Activated T-helper 1 cell treated with anti-CD3 and anti-CD28 coated beads, Interleukin-12 subunit alpha, Interleukin-12 subunit beta, Interleukin-2, Interleukin-4 antibody, amounts not matched to agents 30 ng/mL and 10 ng/mL and 1 ng/mL, durations not matched to agents 14 hours and 24 hours and 36 hours (primary cell): ENCODE data around the gene KRTAP16-1. TPM values are rescaled to one million over a fixed set of nuclear protein-coding genes. Genes with fewer than 3 reads are reported as not detected.

Experiments used
- DNase-seq: peaks from one replicate; pipeline ENCODE4 v3.0.0; 2021; ENCODE audit warnings: low spot score
- H3K27ac Mint-ChIP-seq: one replicate; pipeline ENCODE4 v1.8.0; 2021; ENCODE audit warnings: mild to moderate bottlenecking, mixed read lengths
- H3K27me3 Mint-ChIP-seq: one replicate; pipeline ENCODE4 v1.8.0; 2022; ENCODE audit warnings: mild to moderate bottlenecking, moderate library complexity, mixed read lengths; ENCODE audit not compliant: insufficient read depth
- H3K36me3 Mint-ChIP-seq: one replicate; pipeline ENCODE4 v1.8.0; 2021; ENCODE audit warnings: low read depth, mixed read lengths
- H3K4me1 Mint-ChIP-seq: one replicate; pipeline ENCODE4 v1.8.0; 2021; ENCODE audit warnings: low read depth, mixed read lengths
- H3K4me3 Mint-ChIP-seq: one replicate; pipeline ENCODE4 v1.8.0; 2021; ENCODE audit warnings: mild to moderate bottlenecking, moderate library complexity, mixed read lengths
- H3K9me3 Mint-ChIP-seq: one replicate; pipeline ENCODE4 v1.8.0; 2021; ENCODE audit warnings: mixed read lengths
- intact Hi-C: fragments of 100-400 bp; cut with micrococcal nuclease; formaldehyde crosslinking; loops from one replicate; pipeline ENCODE4 v1.15.1; 2024
- total RNA-seq: library from RNA; stranded (reverse); gene quantifications from 2 replicates; pipeline ENCODE4 v1.2.3, GENCODE V29; 2022

The KRTAP16-1 gene
- total RNA-seq, 1 donor from 2014 or later: not detected

DNA sequence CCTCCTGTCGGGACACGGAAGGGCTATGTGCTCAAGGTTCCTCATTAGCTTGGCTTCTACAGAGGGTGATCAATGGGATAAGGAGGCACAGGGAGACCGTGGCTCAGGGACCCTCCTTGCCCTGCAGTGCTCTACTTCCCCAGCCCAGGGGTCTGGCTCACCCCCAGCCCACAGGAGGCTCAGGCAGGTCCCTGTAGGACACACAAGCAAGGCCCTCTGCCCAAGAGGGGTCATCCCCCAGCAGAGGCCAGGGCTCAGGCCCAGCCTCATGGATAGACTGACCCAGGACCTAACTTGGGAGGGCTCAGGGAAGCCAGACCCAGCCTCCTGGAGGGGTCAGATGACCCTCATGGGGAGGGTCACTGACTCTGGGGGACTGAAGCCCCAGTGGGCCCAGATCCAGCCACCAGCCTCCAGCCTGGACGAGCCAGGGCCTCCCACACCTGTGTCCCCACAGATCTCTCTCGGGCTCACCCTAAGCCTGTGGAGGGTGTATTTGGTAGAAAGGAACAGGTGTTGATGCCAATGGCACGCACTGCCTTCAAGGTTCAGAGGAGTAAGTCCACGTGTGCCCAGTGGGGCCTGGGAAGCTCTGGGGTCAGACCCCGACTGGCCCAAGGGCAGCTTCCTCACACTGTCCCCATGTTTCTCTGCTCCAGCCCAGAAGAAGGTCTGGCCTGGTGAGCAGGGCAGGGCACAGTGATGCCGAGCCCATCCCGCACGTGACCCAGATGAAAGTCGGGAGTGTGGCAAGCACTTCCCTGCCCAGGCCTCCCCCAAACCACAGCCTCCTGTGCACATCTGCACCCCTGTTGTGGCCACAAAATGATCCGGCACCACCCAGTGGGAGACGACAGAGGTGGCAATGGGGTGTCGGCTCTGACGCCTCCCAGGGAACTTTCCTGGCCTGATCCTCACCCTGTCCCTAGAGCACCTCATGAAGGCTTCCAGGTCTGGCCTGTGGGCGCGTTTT lies 17.4 kb upstream of the KRTAP16-1 start:
- Mint-ChIP-seq H3K27ac (no peak overlapping the region), H3K27me3 (no peaks in the 10 kb centered on the region), H3K9me3 (no peaks in the 10 kb centered on the region), H3K36me3 (no peaks in the 10 kb centered on the region), H3K4me3 (no peak overlapping the region), H3K4me1 (peaks cover 7% of the 10 kb centered on the region)
- intact Hi-C loops: no loop called here
- DNase-seq: no peak

DNA sequence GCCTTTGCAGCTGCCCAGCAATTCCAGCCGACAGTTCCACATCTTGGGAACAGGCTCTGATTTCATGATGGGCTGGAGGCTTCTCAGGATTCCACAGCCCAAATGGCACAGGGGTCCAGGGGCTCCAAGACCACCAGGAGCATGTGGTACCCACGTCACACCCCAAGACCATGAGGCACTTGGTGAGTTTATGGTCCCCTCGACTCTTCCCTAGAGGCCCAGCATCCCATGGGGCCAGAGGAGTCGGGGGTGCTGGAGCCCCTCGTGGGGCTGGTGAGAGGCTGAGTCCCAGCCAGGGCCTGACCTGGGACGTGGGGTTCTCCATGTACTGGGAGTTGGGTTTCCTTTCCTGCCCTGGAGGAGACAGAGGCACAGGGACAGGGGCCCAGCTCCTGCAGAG lies 16.5 kb upstream of the KRTAP16-1 start:
- DNase-seq: no peak
- no peaks in the 10 kb centered on the region for H3K36me3 Mint-ChIP-seq
- H3K9me3 Mint-ChIP-seq: peaks cover 2% of the 10 kb centered on the region
- H3K27me3 Mint-ChIP-seq: no peaks in the 10 kb centered on the region
- intact Hi-C loops: no loop called here
- no peak overlapping the region for H3K4me3 Mint-ChIP-seq
- H3K4me1 Mint-ChIP-seq: peaks cover 7% of the 10 kb centered on the region
- no peak overlapping the region for H3K27ac Mint-ChIP-seq

DNA sequence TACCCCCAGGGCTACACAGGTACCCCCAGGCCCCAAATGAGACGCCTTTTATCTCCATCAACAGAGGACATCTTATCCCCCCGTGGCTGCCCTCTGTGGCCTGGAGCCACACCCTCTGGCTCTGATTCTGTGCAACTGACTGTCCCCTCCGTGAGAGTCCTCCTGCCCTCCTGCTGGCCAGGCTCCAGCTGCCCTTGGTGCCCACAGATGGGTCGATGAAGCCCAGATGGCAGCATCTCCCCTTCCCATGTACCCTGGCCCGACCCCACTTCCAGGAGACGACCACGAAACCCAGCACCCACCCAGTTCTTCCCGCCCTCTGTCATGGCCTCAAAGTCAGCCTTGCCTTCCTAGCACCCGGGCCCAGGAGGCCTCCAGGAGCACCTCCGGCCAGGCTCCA lies 16.0 kb upstream of the KRTAP16-1 start:
- peaks cover 7% of the 10 kb centered on the region for H3K4me1 Mint-ChIP-seq
- DNase-seq: no peak
- intact Hi-C loops: no loop called here

DNA sequence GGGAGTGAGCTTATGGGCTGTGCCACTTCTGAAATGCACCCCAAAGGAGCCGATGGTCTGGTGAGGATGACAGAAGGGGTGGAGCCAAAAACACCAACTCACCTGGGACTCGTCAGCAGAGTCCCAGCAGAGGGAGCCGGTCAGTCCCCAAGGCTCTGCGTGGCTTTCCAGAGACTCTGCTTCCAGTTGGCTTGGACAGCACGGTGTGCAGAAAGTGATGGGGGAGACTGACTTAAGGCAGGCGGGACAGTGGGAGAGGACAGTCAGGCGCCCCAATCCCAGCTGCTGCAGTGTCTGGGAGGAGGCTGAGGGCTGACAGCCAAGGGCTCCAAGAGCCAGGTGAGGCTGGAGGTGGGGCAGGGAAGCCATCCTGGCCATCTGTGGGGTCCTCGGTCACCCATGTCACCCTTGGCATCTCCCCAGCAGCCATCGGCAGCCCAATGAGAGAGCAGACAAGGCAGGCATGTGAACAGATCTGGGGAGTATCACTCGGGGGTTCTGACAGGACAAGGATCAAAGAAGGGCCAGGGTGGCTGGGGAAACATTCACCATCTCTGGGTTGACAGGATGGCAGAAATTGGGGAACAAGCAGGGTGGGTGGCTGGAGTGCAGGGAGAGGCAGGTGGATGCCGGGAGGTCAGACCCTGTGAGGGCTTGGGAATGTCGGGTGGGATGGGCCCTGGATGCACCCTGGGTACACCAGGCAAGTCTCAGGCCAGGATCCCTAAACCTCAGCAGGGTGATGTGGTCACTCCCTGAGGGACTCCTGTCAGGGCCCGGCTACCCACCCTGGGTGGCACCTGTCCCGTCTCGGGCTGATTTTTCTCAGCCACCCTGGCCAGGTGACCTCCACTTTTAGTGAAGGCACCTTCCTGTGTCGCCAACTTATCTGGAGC lies 15.3 kb upstream of the KRTAP16-1 start:
- DNase-seq: no peak
- Mint-ChIP-seq H3K27ac (no peak overlapping the region), H3K4me3 (no peak overlapping the region), H3K36me3 (no peaks in the 10 kb centered on the region), H3K9me3 (peaks cover 13% of the 10 kb centered on the region), H3K4me1 (peaks cover 7% of the 10 kb centered on the region), H3K27me3 (no peaks in the 10 kb centered on the region)
- intact Hi-C loops: loop anchor here (5.0 kb wide), 1 partner anchor 417 kb away; no protein-coding TSS in a partner anchor

More for the DNA sequence above, 16.0 kb upstream of the KRTAP16-1 start:
- no peak overlapping the region for H3K27ac Mint-ChIP-seq
- H3K36me3 Mint-ChIP-seq: no peaks in the 10 kb centered on the region
- H3K27me3 Mint-ChIP-seq: no peaks in the 10 kb centered on the region
- peaks cover 6% of the 10 kb centered on the region for H3K9me3 Mint-ChIP-seq
- no peak overlapping the region for H3K4me3 Mint-ChIP-seq

DNA sequence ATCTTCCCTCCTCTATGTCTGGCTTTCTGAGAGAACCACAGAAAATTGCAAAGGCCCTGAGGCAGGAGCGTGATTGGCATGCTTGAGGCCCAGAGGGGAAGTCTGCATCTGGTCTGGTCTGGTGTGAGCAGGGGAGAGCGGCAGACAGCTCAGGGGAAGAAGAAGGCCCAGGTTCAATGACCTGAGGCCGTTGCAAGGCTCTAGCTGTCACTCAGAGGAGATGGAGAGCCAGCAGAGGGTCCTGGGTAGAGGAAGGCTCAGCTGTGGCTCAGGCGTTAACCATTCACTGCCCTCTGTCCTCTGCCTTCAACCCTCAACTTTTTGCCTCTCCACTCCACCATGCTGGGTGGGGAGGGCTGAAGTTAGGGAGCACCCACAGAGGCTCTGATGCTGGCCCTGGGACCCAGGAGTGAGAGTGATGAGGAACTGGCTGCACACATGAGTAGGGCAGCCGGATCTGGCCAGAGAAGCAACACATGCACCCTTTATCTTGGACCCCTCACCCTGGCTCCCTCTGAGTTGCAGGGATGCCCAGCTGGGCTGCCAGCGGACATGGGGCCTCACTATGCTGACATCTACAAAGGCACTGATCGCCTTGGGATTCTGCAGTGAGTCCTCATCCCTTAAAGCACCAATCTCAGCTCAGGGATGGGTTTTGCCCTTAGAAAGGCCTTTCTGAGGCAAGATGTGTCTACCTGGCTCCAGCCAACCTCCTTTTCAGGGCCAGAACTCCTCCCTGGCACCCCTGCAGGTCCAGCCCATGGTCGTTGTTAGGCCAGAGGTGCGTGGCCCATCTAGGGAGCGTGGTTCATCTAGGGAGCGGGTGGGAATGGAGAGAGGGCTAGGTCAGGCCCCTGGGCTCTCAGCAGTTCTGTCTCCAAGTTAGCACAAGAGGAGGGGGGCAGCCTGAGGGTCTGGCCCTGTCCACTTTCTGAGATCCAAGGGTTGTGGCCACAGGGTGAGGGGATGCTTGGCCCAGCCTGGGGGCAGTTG lies 14.1 kb upstream of the KRTAP16-1 start:
- no peaks in the 10 kb centered on the region for H3K27me3 Mint-ChIP-seq
- no peak overlapping the region for H3K4me3 Mint-ChIP-seq
- peaks cover 18% of the 10 kb centered on the region for H3K9me3 Mint-ChIP-seq
- no peak overlapping the region for H3K27ac Mint-ChIP-seq
- H3K36me3 Mint-ChIP-seq: no peaks in the 10 kb centered on the region
- DNase-seq: no peak
- peaks cover 7% of the 10 kb centered on the region for H3K4me1 Mint-ChIP-seq
- intact Hi-C loops: loop anchor here (2.0 to 5.0 kb wide), 2 partner anchors 416 to 520 kb away; no protein-coding TSS in a partner anchor

DNA sequence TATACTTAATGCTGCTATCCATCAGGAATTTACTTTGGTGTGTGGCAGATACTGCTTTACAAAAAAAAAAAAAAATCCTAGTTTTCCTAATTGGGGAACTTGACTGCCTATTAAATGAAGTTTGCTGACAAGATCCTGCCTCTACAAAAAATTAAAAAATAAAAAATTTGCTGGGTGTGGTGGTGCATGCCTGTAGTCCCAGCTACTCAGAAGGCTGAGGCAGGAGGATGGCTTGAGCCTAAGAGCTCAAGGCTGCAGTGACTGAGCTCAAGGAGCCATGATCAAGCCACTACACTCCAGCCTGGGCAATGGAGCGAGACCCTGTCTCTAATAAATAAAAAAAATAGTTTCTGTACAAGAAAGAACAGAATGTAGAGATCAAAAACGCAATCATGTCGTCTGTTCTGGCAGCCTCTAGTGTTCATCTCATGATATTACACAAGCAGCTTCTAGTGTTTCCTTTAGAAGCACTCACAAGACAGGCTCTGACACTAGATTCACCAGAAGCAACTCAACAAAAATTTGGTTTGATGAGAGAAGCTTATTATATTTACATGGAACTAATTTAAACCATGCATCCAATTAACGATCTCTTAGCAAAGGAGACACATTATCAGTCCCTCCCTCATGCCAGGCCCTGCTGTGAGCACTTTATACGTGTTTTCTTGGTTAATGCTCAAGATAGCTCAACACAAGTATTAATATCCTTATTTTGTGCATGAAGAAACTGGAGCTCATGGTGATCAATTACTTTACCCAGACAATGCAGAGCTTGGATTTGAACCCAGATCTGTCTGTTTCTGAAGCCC lies 13.2 kb upstream of the KRTAP16-1 start:
- no peaks in the 10 kb centered on the region for H3K27me3 Mint-ChIP-seq
- DNase-seq: no peak
- H3K27ac Mint-ChIP-seq: no peak overlapping the region
- peaks cover 7% of the 10 kb centered on the region for H3K4me1 Mint-ChIP-seq
- no peaks in the 10 kb centered on the region for H3K36me3 Mint-ChIP-seq
- peaks cover 18% of the 10 kb centered on the region for H3K9me3 Mint-ChIP-seq
- intact Hi-C loops: loop anchor here (2.0 to 5.0 kb wide), 2 partner anchors 415 to 519 kb away; no protein-coding TSS in a partner anchor
- no peak overlapping the region for H3K4me3 Mint-ChIP-seq

DNA sequence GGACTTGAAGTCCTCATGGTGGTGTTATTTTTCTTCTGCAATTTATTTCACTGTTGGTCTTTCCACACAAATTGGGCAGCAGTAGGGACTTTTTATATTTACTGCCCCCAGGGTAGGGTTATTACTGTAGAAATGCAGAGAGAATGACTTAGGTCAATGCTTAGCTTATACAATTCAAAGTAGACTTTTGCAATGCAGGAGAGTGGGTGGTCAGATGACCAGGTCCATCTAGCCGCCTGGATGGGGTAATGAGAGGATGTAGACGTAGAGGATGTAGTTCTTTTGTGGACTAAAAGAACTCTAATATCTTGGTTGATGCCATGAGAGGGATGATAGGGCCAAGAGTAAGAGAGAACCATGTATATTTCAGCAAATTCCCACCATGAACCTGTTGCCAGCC lies 9.1 kb upstream of the KRTAP16-1 start:
- peaks cover 18% of the 10 kb centered on the region for H3K9me3 Mint-ChIP-seq
- no peak for DNase-seq
- H3K27me3 Mint-ChIP-seq: peaks cover 3% of the 10 kb centered on the region
- H3K4me1 Mint-ChIP-seq: peaks cover 7% of the 10 kb centered on the region
- no peak overlapping the region for H3K27ac Mint-ChIP-seq
- no peak overlapping the region for H3K4me3 Mint-ChIP-seq
- intact Hi-C loops: no loop called here
- no peaks in the 10 kb centered on the region for H3K36me3 Mint-ChIP-seq

DNA sequence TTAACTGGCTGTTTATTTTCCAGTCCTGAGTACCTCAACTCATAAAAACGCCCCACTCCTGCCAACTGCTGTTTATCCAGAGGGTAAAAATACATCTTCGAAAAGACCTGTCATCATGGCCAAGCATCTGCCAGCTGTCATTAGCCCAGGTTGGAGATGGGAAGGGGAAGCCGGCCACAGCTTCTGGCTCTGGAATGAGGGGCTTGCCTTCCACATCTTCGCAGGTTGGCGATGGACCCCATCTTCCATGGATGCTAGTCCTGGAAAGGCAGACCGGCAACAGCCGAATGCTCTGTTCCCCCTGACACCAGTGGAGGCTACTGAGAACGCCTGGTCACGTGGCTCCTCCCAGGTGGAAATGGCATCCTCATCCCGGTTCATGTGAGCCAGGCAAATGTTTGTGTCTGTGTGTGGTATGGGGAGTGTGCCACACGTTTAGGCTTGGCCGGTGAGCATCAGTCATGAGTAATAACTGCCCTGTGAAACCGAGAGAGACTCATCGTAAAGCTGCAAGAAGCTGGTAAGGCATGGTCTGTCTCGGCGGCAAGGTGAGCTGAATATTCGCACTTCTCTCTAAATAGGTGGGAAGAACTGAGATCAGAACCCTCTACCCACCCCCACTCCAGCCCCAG lies 6.8 kb upstream of the KRTAP16-1 start:
- peaks cover 3% of the 10 kb centered on the region for H3K4me1 Mint-ChIP-seq
- DNase-seq: no peak
- peaks cover 18% of the 10 kb centered on the region for H3K9me3 Mint-ChIP-seq
- H3K36me3 Mint-ChIP-seq: no peaks in the 10 kb centered on the region
- no peak overlapping the region for H3K27ac Mint-ChIP-seq
- H3K4me3 Mint-ChIP-seq: no peak overlapping the region
- intact Hi-C loops: no loop called here
- H3K27me3 Mint-ChIP-seq: peaks cover 6% of the 10 kb centered on the region

DNA sequence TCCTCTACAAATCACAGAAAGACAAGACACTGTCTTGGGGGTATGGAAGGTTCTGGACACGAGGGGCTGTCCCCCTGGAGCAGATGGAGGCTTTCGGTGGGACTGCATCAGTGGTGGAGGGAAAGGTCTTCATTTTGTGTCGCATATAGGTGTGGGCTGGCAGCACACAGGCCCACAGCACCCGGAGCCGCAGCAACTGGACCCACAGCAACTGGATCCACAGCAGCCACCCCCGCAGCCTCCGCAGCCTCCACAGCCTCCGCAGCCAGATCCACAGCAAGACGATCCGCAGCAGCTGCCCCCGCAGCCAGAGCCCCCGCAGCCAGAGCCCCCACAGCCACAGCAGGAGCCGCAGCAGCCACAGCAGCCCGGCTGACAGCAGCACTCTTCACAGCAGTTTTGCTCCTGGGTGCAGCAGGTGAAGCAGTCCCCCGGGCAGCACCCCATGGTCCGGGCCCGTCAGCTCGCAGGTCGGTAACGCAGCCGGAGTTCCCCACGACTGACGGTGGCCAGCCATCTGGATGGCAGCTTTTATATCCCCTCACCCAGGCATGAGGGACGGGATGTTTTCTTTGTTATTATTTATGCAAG lies 6.2 kb upstream of the KRTAP16-1 start, which contains the start of gene KRTAP17-1:
Gene KRTAP17-1, minus strand, starts transcription at position 507 of the 591 bp plus-strand sequence. Its CDS starts 60 bp downstream, at position 447.
- H3K27me3 Mint-ChIP-seq: peaks cover 6% of the 10 kb centered on the region
- no peaks in the 10 kb centered on the region for H3K36me3 Mint-ChIP-seq
- peaks cover 13% of the 10 kb centered on the region for H3K9me3 Mint-ChIP-seq
- no peak within 1 kb of the TSS for H3K27ac Mint-ChIP-seq
- DNase-seq: no peak
- H3K4me1 Mint-ChIP-seq: peaks cover 8% of the 10 kb centered on the region
- H3K4me3 Mint-ChIP-seq: no peak within 1 kb of the TSS
- intact Hi-C loops: no loop called here

DNA sequence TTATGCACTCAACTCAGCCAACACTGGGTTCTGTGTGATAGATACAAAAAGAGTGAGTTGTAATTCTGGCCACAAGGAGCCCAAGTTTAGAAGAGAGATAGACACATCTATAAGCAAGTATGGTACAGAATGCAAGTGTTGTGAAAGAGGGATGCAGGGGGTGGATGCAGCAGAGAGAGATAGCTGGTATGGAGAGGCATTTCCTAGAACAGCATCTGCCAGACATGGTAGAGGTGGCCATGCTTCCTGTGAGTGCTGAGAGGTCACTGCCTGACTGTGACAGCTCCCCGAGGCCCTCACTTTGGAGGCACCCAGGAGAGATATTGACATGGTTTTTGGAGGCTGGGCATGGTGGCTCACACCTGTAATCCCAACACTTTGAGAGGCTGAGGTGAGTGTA lies 2.0 kb upstream of the KRTAP16-1 start:
- no peak overlapping the region for H3K27ac Mint-ChIP-seq
- no peaks in the 10 kb centered on the region for H3K9me3 Mint-ChIP-seq
- peaks cover 32% of the 10 kb centered on the region for H3K4me1 Mint-ChIP-seq
- no peak for DNase-seq
- H3K4me3 Mint-ChIP-seq: no peak overlapping the region
- intact Hi-C loops: no loop called here
- peaks cover 13% of the 10 kb centered on the region for H3K27me3 Mint-ChIP-seq
- H3K36me3 Mint-ChIP-seq: no peaks in the 10 kb centered on the region
